Measurements from ENCODE around the gene ATP11B. TPM values are rescaled to one million over a fixed set of nuclear protein-coding genes. Genes with fewer than 3 reads are reported as not detected.
"Not testable (repeated sequence)": the region's sequence is repeated elsewhere in the genome, so short reads cannot be mapped to it uniquely, and the experiment has no call there.

ATP11B gene
- total RNA-seq, 1 experiment from 2014 or later: 73.9 TPM

DNA sequence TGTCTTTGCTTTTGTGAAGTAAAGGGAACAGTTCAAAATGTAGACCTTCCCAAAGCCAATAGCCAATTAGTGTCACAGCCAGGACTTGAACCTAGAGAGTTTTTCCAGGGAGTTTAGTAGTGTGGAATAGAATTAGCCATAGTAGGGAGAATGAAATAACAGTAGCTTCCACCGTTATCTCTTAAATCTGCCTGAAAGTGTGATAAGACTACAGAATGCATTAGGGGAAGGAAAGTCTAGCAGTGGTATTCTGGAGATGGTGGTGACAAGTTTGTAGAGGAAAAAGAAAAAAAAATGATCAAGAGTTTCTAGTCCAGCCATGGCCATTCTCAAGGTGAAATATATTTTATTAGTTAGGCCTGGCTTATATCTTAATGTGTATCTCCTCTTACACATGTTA lies 13.8 kb downstream of the ATP11B start:
- Histone ChIP-seq H3K4me1 (peaks cover 6% of the 10 kb centered on the region), H3K9me3 (replicated peaks) (no peaks in the 10 kb centered on the region), H3K4me3 (no peak overlapping the region), H3K27ac (no peak overlapping the region), H3K27me3 (no peaks in the 10 kb centered on the region), H3K36me3 (no peaks in the 10 kb centered on the region; the same call in 1 of the 2 replicates)
- no peak for DNase-seq

- no peak overlapping the region for H3K4me3 ChIP-seq
- no peaks in the 10 kb centered on the region for H3K9me3 ChIP-seq (replicated peaks)
- DNase-seq: no peak
- no peaks in the 10 kb centered on the region; the same call in 1 of the 2 replicates for H3K36me3 ChIP-seq
- no peaks in the 10 kb centered on the region for H3K27me3 ChIP-seq
- H3K27ac ChIP-seq: no peak overlapping the region
- H3K4me1 ChIP-seq: peaks cover 9% of the 10 kb centered on the region
These were observed 14.9 kb downstream of the ATP11B start for GRCh38 chr3:182808041-182808770.

GRCh38 chr3:182809531-182809930 lies 16.2 kb downstream of the ATP11B start:
- Histone ChIP-seq H3K27me3 (no peaks in the 10 kb centered on the region), H3K9me3 (replicated peaks) (no peaks in the 10 kb centered on the region), H3K4me1 (peaks cover 9% of the 10 kb centered on the region), H3K27ac (no peak overlapping the region), H3K36me3 (no peaks in the 10 kb centered on the region), H3K4me3 (no peak overlapping the region)
- no peak for DNase-seq

GRCh38 chr3:182810574-182811268 lies 17.4 kb downstream of the ATP11B start:
- Histone ChIP-seq H3K27me3 (no peaks in the 10 kb centered on the region), H3K4me3 (no peak overlapping the region), H3K9me3 (replicated peaks) (no peaks in the 10 kb centered on the region), H3K4me1 (peaks cover 9% of the 10 kb centered on the region), H3K27ac (no peak overlapping the region), H3K36me3 (no peaks in the 10 kb centered on the region)
- DNase-seq: no peak

DNA sequence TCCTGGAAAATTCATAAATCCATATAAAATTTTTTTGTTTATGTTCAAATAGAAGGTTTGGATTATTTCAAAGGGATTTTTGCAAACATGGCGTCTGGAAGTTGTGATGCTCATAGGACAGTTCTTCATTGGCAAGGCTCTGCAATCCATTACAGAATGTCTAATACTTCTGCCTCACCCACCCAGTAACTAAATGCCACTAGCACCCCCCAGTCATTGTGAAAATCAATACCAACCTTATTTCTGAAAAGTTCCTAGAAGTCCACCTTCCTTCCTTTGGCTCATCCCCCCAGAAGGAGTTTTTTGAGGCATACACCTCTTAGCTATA lies 17.9 kb downstream of the ATP11B start:
- H3K4me1 ChIP-seq: peaks cover 9% of the 10 kb centered on the region
- H3K27me3 ChIP-seq: no peaks in the 10 kb centered on the region
- no peak overlapping the region for H3K4me3 ChIP-seq
- no peak overlapping the region for H3K27ac ChIP-seq
- no peak for DNase-seq
- no peaks in the 10 kb centered on the region for H3K9me3 ChIP-seq (replicated peaks)
- no peaks in the 10 kb centered on the region for H3K36me3 ChIP-seq

DNA sequence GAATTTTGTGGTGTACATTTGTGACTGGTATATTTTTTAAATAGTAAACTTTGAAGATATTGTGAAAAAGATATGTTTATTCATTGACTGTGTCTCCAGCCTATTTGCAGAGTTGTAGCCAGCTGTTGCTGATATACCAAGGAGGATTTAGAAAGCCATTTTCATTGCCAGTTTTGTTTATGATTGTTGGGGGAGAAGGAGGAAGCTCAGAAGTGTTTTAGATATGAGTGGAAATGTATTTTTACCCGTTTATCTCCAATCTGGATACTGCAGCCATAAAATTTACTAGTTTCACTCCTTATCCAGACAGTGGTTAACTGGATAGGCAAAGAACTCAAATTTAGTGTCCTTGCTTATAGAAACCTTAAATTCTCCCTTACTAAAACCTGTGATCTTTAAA lies 18.8 kb downstream of the ATP11B start:
- peak in 1 of 2 experiments; percentile 41 for DNase-seq

DNA sequence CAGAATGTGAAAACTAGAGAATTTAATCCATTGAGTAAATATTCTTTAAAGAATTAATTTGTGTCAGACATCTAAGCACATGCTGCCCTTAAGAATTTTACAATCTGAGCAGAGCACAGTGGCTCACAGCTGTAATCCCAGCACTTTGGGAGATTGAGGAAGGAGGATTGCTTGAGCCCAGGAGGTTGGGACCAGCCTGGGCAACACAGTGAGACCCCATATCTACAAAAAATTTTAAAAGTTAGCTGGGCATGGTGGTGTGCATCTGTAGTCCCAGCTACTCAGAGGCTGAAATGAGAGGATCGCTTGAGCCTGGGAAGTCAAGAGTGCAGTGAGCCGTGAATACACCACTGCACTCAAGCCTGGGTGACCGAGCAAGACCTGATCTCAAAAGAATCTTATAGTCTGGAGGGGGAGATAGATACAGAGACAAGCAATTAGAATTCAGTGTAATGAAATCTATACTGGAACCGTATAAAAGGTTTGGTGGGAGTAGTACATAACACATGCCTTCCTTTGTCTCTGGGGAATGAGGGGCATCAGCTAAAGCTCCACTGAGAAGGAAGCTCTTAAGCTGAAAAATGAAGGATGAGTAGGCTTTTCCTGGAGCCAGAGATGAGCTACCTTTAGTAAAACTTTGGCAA lies 21.2 kb downstream of the ATP11B start:
- Histone ChIP-seq H3K4me3 (no peak overlapping the region), H3K36me3 (no peaks in the 10 kb centered on the region), H3K27me3 (no peaks in the 10 kb centered on the region), H3K9me3 (replicated peaks) (no peaks in the 10 kb centered on the region), H3K4me1 (peaks cover 16% of the 10 kb centered on the region), H3K27ac (no peak overlapping the region)
- no peak for DNase-seq

More for the DNA sequence above, 18.8 kb downstream of the ATP11B start:
- H3K4me1 ChIP-seq: peaks cover 9% of the 10 kb centered on the region
- no peak overlapping the region for H3K4me3 ChIP-seq
- H3K27me3 ChIP-seq: no peaks in the 10 kb centered on the region
- no peaks in the 10 kb centered on the region for H3K9me3 ChIP-seq (replicated peaks)
- H3K27ac ChIP-seq: no peak overlapping the region
- no peaks in the 10 kb centered on the region for H3K36me3 ChIP-seq

- H3K4me3 ChIP-seq: no peak overlapping the region
- H3K27ac ChIP-seq: no peak overlapping the region
- peaks cover 19% of the 10 kb centered on the region for H3K4me1 ChIP-seq
- H3K36me3 ChIP-seq: peaks cover under 1% of the 10 kb centered on the region; the same call in 1 of the 2 replicates
- no peak for DNase-seq
- no peaks in the 10 kb centered on the region for H3K27me3 ChIP-seq
- no peaks in the 10 kb centered on the region for H3K9me3 ChIP-seq (replicated peaks)
These were observed 22.9 kb downstream of the ATP11B start for GRCh38 chr3:182816181-182816580.

- H3K4me3 ChIP-seq: peak overlapping the region; percentile 62
- no peaks in the 10 kb centered on the region for H3K27me3 ChIP-seq
- H3K27ac ChIP-seq: peak overlapping the region; percentile 99
- peaks cover 12% of the 10 kb centered on the region; the same call in 1 of the 2 replicates for H3K36me3 ChIP-seq
- DNase-seq: peak in 1 of 2 experiments; percentile 19
- H3K9me3 ChIP-seq (replicated peaks): peaks cover 4% of the 10 kb centered on the region; the same call in 1 of the 2 replicates
- H3K4me1 ChIP-seq: peaks cover 9% of the 10 kb centered on the region
These were observed 25.1 kb downstream of the ATP11B start for GRCh38 chr3:182818296-182818978.

DNA sequence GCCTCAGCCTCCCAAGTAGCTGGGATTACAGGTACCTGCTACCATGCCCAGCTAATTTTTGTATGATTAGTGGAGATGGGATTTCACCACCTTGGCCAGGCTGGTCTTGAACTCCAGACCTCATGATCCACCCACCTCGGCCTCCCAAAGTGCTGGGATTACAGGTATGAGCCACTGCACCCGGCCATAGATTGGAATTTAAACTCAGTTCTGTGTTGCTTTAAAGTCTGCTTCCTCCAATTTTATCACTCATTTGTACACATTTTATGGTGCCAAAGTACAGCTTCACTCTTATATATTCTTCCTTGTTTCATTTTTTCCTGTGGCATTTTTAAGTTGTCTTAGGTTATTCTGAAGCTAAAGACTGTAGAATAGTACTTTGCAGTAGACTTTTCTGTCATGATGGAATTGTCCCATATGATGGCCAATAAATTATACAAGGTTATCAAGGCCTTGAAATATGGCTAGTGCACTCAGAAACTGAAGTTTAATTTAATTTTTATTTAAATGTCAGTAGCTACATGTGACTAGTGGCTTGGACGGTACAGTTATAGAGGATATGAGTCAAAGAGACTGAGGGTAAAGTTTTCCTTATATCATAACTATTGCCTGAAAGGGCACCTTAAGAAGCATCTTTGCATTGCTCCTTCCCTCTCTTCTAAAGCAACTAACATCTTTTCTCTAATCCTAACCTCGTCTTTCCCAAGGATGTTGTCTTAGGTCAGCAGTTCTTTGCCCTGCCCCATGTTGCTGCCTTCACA lies 28.1 kb downstream of the ATP11B start:
- no peak overlapping the region for H3K27ac ChIP-seq
- no peak for DNase-seq
- H3K4me1 ChIP-seq: peaks cover 9% of the 10 kb centered on the region; the same call in 1 of the 2 replicates

DNA sequence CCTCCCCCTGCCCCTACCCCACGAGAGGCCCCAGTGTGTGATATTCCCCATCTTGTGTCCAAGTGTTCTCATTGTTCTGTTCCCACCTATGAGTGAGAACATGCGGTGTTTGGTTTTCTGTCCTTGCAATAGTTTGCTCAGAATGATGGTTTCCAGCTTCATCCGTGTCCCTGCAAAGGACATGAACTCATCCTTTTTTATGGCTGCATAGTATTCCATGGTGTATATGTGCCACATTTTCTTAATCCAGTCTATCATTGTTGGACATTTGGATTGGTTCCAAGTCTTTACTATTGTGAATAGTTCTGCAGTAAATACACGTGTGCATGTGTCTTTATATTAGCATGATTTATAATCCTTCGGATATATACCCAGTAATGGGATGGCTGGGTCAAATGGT lies 29.0 kb downstream of the ATP11B start:
- peaks cover 16% of the 10 kb centered on the region; the same call in 1 of the 2 replicates for H3K36me3 ChIP-seq
- not testable (repeated sequence) for H3K9me3 ChIP-seq (replicated peaks); H3K4me1 ChIP-seq; H3K27ac ChIP-seq; H3K4me3 ChIP-seq; DNase-seq; H3K27me3 ChIP-seq

More for the DNA sequence above, 28.1 kb downstream of the ATP11B start:
- H3K36me3 ChIP-seq: peaks cover 15% of the 10 kb centered on the region; the same call in 1 of the 2 replicates
- no peak overlapping the region for H3K4me3 ChIP-seq
- peaks cover 4% of the 10 kb centered on the region; the same call in 1 of the 2 replicates for H3K9me3 ChIP-seq (replicated peaks)
- H3K27me3 ChIP-seq: no peaks in the 10 kb centered on the region

DNA sequence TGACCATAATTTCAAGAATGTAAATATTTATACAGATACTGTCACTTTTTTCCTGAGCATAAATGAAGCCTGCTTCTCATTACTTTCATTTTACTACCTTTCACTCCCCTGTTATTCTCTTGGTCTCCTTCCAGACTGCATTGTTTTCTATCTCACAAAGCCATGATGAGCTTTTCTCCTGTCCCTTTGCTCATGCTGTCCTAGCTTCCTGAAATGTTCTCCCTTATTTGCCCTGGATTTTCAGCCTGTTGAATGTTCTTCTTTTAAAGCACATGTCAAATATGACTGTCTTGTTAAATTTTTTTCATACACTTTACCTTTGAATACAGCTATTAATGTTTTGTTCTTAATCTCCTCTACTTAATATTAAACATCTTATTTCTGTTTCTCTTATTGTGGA lies 31.7 kb downstream of the ATP11B start:
- H3K36me3 ChIP-seq: peaks cover 19% of the 10 kb centered on the region; the same call in 1 of the 2 replicates
- no peaks in the 10 kb centered on the region for H3K4me1 ChIP-seq
- H3K27ac ChIP-seq: no peak overlapping the region
- H3K27me3 ChIP-seq: no peaks in the 10 kb centered on the region
- no peak overlapping the region for H3K4me3 ChIP-seq
- DNase-seq: no peak
- peaks cover 4% of the 10 kb centered on the region; the same call in 1 of the 2 replicates for H3K9me3 ChIP-seq (replicated peaks)

DNA sequence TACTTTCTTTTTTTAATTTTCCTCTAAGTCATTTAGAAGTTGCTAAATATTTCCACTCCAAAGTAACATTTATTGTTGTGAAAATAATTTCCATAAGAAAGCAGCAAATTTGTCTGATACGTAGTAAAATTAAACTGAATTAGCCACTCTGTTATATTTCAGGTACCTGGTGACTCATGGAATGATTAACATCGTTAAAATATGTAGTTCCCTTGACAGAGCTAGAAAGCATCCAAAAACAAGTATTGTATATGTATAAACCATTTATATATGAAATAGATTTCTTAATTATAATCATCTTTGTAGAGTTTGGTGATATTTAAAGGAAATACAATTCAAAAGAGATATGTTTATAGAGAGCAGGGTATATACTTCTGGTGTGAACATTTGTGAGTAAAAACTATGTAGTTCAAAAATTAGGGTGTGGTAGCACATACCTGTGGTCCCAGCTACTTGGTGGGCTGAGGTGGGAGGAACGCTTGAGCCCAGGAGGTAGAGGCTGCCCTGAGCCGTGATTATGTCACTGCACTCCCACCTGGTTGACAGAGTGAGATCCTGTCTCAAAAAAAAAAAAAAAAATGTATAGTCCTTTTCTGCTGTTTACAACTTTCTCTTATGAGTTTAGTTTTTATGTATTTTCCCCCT lies 36.6 kb downstream of the ATP11B start:
- DNase-seq: no peak
- no peaks in the 10 kb centered on the region for H3K27me3 ChIP-seq
- H3K9me3 ChIP-seq (replicated peaks): no peaks in the 10 kb centered on the region
- peaks cover 27% of the 10 kb centered on the region for H3K36me3 ChIP-seq
- H3K27ac ChIP-seq: no peak overlapping the region
- H3K4me1 ChIP-seq: no peaks in the 10 kb centered on the region
- H3K4me3 ChIP-seq: no peak overlapping the region
